Endothelial cell of hepatic sinusoid (primary cell): ENCODE data around the gene TCF3.
"Not testable (repeated sequence)": the region's sequence is repeated elsewhere in the genome, so short reads cannot be mapped to it uniquely, and the experiment has no call there.

Experiments
- in situ Hi-C: cut with HindIII; loops from 2 replicates; pipeline ENCODE4 v1.10.0; 2017; ENCODE audit warnings: low sequenced_read_pairs

TCF3 gene

GRCh38 chr19:1652471-1653299, at the start of gene TCF3:
Gene TCF3, minus strand, starts transcription at chr19:1652615. Its CDS starts 2,367 bp downstream, at chr19:1650248.
- in situ Hi-C loops = no loop called here

- in situ Hi-C loops = no loop called here
These were observed 48.6 kb upstream of the TCF3 start for GRCh38 chr19:1700733-1701663.

- in situ Hi-C loops = loop anchor here (5.0 kb wide), 1 partner anchor 38 kb away; no protein-coding TSS in a partner anchor
These were observed 47.8 kb upstream of the TCF3 start for GRCh38 chr19:1699998-1700732.

GRCh38 chr19:1699386-1699785, 47.0 kb upstream of the TCF3 start:
- in situ Hi-C loops = loop anchor here (5.0 kb wide), 1 partner anchor 37 kb away; no protein-coding TSS in a partner anchor

- in situ Hi-C loops = loop anchor here (5.0 kb wide), 1 partner anchor 36 kb away; no protein-coding TSS in a partner anchor
These were observed 46.2 kb upstream of the TCF3 start for GRCh38 chr19:1698636-1699035.

GRCh38 chr19:1695481-1695880, 43.1 kb upstream of the TCF3 start:
- in situ Hi-C loops = loop anchor here (5.0 kb wide), 1 partner anchor 33 kb away; no protein-coding TSS in a partner anchor

- in situ Hi-C loops = no loop called here
These were observed 39.3 kb upstream of the TCF3 start for GRCh38 chr19:1691589-1692290.

GRCh38 chr19:1690699-1691307, 38.4 kb upstream of the TCF3 start:
- in situ Hi-C loops = no loop called here

GRCh38 chr19:1685785-1686184, 33.4 kb upstream of the TCF3 start:
- in situ Hi-C loops = not testable (repeated sequence)

GRCh38 chr19:1685046-1685445, 32.6 kb upstream of the TCF3 start:
- in situ Hi-C loops = no loop called here

GRCh38 chr19:1684573-1684912, 32.1 kb upstream of the TCF3 start:
- in situ Hi-C loops = no loop called here

- in situ Hi-C loops = no loop called here
These were observed 31.6 kb upstream of the TCF3 start for GRCh38 chr19:1683869-1684572.

- in situ Hi-C loops = no loop called here
These were observed 28.6 kb upstream of the TCF3 start for GRCh38 chr19:1680976-1681375.

- in situ Hi-C loops = loop anchor here (5.0 kb wide), 1 partner anchor 89 kb away; no protein-coding TSS in a partner anchor
These were observed 25.7 kb upstream of the TCF3 start for GRCh38 chr19:1678073-1678472.

GRCh38 chr19:1676351-1677266, 24.2 kb upstream of the TCF3 start:
- in situ Hi-C loops = loop anchor here (5.0 kb wide), 1 partner anchor 91 kb away; no protein-coding TSS in a partner anchor

GRCh38 chr19:1675633-1676350, 23.4 kb upstream of the TCF3 start:
- in situ Hi-C loops = loop anchor here (5.0 kb wide), 1 partner anchor 92 kb away; no protein-coding TSS in a partner anchor

GRCh38 chr19:1674293-1674679, 21.9 kb upstream of the TCF3 start:
- in situ Hi-C loops = no loop called here
